Measurements from ENCODE around the gene BRD7.

The BRD7 gene

DNA sequence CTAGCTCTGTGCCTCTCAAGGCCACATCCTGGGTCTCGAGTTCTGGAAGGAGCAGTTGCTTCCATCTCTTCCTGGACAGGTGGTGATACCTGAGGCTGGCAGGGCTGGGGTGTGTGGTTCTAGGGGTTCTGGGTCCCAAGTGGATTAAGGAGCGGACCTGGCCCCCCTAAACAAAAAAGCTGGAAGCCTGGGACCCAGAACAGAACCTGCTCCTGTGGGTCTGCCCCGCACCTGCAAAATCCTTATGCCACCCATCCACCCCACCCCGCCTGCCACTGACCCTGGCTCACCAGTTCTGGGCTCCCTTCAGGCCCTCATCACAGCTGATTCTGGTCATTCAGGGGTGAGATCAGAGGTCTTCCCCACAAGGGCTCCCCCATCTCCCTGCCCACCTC lies 57.7 kb downstream of the BRD7 start:
- no peaks in the 10 kb centered on the region for H3K9me2 ChIP-seq (replicated peaks; ENCODE audit: insufficient read depth, low read length)
- no peaks in the 10 kb centered on the region for H3K36me3 ChIP-seq (ENCODE audit: low read length)
- no peaks in the 10 kb centered on the region for H4K20me1 ChIP-seq (ENCODE audit: low read depth, low read length)
- H3K4me2 ChIP-seq (ENCODE audit: low read depth, low read length, poor library complexity, severe bottlenecking): no peak overlapping the region
- no peak overlapping the region for H3K9ac ChIP-seq (ENCODE audit: low read length)
- H3K4me3 ChIP-seq (ENCODE audit: insufficient read depth, low read length, poor library complexity, severe bottlenecking): no peak overlapping the region
- no peaks in the 10 kb centered on the region for H3K27me3 ChIP-seq (ENCODE audit: low read length)
- no peak overlapping the region for H2AFZ ChIP-seq (ENCODE audit: low read depth, low read length, severe bottlenecking)
- no peaks in the 10 kb centered on the region for H3K9me3 ChIP-seq (ENCODE audit: insufficient read depth, low read length)
- H3K79me2 ChIP-seq (ENCODE audit: insufficient read depth, low read length): no peaks in the 10 kb centered on the region
- H3F3A ChIP-seq (ENCODE audit: insufficient read depth): no peaks in the 10 kb centered on the region
- no peak overlapping the region for H3K27ac ChIP-seq (ENCODE audit: low read depth, low read length)
- TF ChIP-seq, protein P1, sequence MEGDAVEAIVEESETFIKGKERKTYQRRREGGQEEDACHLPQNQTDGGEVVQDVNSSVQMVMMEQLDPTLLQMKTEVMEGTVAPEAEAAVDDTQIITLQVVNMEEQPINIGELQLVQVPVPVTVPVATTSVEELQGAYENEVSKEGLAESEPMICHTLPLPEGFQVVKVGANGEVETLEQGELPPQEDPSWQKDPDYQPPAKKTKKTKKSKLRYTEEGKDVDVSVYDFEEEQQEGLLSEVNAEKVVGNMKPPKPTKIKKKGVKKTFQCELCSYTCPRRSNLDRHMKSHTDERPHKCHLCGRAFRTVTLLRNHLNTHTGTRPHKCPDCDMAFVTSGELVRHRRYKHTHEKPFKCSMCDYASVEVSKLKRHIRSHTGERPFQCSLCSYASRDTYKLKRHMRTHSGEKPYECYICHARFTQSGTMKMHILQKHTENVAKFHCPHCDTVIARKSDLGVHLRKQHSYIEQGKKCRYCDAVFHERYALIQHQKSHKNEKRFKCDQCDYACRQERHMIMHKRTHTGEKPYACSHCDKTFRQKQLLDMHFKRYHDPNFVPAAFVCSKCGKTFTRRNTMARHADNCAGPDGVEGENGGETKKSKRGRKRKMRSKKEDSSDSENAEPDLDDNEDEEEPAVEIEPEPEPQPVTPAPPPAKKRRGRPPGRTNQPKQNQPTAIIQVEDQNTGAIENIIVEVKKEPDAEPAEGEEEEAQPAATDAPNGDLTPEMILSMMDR (IDR thresholded peaks at IDR 0.05; ENCODE audit: insufficient read depth, low read length, poor library complexity, severe bottlenecking): no peak

DNA sequence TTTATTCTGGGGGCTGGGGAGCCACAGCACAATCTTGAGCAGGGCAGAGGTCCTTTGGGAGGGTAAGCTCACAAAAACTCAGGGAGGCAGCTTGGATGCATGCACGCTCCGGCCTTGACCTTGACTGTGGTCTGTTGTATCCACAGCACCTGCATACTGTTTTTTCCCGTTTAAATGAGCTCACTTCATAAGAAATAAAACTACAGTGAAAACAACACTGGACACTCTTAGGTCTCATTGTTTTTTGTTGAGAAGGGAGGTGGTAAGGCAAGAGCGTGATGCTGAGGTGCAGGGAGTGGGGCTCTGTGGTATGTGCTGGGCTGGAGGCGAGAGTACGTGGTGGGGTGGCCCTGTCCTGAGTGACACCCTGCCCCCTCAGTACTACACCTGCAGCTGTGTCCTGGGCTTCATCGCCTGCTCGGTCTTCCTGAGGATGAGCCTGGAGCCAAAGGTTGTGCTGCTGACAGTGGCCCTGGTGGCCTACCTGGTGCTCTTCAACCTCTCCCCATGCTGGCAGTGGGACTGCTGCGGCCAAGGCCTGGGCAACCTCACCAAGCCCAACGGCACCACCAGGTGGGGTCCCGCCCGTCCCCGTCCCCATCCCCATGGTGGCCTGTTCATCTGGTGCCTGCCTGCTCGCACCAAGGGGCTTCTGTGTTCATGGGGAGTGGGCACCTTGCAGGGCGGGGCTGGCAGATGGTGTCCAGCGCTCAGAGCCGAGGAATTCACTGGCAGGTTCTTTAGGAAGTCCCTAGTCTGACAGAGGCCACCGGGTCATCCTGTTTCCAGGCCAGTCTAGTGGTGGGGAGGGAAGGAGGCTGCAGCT lies 58.3 kb downstream of the BRD7 start:
- no peaks in the 10 kb centered on the region for H3K79me2 ChIP-seq (ENCODE audit: insufficient read depth, low read length)
- no peak overlapping the region for H3K27ac ChIP-seq (ENCODE audit: low read depth, low read length)
- no peak overlapping the region for H3K9ac ChIP-seq (ENCODE audit: low read length)
- no peaks in the 10 kb centered on the region for H3K9me3 ChIP-seq (ENCODE audit: insufficient read depth, low read length)
- TF ChIP-seq, protein P1 (IDR thresholded peaks at IDR 0.05; ENCODE audit: insufficient read depth, low read length, poor library complexity, severe bottlenecking): no peak
- no peak for TF ChIP-seq EZH2phosphoT487 (conservative IDR thresholded peaks at IDR 0.05; ENCODE audit: low read length)
- H3K36me3 ChIP-seq (ENCODE audit: low read length): no peaks in the 10 kb centered on the region
- H3F3A ChIP-seq (ENCODE audit: insufficient read depth): no peaks in the 10 kb centered on the region
- H4K20me1 ChIP-seq (ENCODE audit: low read depth, low read length): no peaks in the 10 kb centered on the region
- no peak overlapping the region for H3K4me2 ChIP-seq (ENCODE audit: low read depth, low read length, poor library complexity, severe bottlenecking)
- no peaks in the 10 kb centered on the region for H3K9me2 ChIP-seq (replicated peaks; ENCODE audit: insufficient read depth, low read length)
- H2AFZ ChIP-seq (ENCODE audit: low read depth, low read length, severe bottlenecking): no peak overlapping the region
- H3K27me3 ChIP-seq (ENCODE audit: low read length): no peaks in the 10 kb centered on the region
- H3K4me3 ChIP-seq (ENCODE audit: insufficient read depth, low read length, poor library complexity, severe bottlenecking): no peak overlapping the region

GRCh38 chr16:50309527-50310307 lies 59.1 kb downstream of the BRD7 start:
- Histone ChIP-seq H3K79me2 (ENCODE audit: insufficient read depth, low read length) (no peaks in the 10 kb centered on the region), H3K9me2 (replicated peaks; ENCODE audit: insufficient read depth, low read length) (no peaks in the 10 kb centered on the region), H3K27me3 (ENCODE audit: low read length) (no peaks in the 10 kb centered on the region), H3K4me3 (ENCODE audit: insufficient read depth, low read length, poor library complexity, severe bottlenecking) (no peak overlapping the region), H3K27ac (ENCODE audit: low read depth, low read length) (no peak overlapping the region), H4K20me1 (ENCODE audit: low read depth, low read length) (no peaks in the 10 kb centered on the region), H2AFZ (ENCODE audit: low read depth, low read length, severe bottlenecking) (no peak overlapping the region), H3K9me3 (ENCODE audit: insufficient read depth, low read length) (no peaks in the 10 kb centered on the region), H3K4me2 (ENCODE audit: low read depth, low read length, poor library complexity, severe bottlenecking) (no peak overlapping the region), H3K9ac (ENCODE audit: low read length) (no peak overlapping the region), H3F3A (ENCODE audit: insufficient read depth) (no peaks in the 10 kb centered on the region), H3K36me3 (ENCODE audit: low read length) (no peaks in the 10 kb centered on the region)
- no peak for TF ChIP-seq EZH2phosphoT487 (conservative IDR thresholded peaks at IDR 0.05; ENCODE audit: low read length)
- TF ChIP-seq, protein P1 (IDR thresholded peaks at IDR 0.05; ENCODE audit: insufficient read depth, low read length, poor library complexity, severe bottlenecking): no peak
